ENCODE results near the gene IL18R1.

The IL18R1 gene

GRCh38 chr2:102344397-102344796 lies 11.2 kb upstream of the IL18R1 start:
- DNase-seq (ENCODE audit: low spot score), result no peak

- no peak for DNase-seq (ENCODE audit: low spot score)
Measured at GRCh38 chr2:102345329-102345920, 10.2 kb upstream of the IL18R1 start.

GRCh38 chr2:102346381-102347130 lies 9.0 kb upstream of the IL18R1 start:
- no peak for DNase-seq (ENCODE audit: low spot score)

DNA sequence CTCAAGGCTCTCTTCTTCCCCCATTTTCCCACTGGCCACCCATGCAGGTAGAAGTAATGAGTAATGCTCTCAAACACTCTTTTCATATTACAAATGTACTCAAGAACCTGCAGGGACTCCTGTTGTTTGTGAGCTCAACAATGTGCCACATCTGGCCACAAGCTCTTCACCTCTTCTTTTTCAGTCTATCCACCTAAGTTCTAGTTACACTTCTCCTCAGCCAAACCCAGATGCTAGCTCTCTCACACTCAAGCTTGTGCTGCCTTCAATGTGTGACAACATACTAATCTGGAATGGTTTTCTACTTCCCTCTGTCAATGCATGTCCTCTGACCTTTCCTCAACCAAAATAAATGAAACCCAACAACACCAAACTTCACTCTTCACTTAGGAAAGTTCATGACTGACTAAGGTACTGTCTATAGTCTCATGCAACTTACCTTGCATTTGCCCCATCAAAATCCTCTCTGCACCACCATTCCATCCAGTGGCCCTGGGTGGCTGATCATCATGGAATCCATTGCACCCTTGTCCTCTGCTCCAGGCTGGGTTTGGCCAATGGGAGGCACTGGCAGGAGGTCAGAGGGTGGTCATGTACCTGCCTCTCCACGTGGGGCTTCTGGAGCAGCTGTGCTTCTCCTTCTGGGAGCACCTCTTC lies 5.3 kb upstream of the IL18R1 start:
- DNase-seq (ENCODE audit: low spot score), result no peak

DNA sequence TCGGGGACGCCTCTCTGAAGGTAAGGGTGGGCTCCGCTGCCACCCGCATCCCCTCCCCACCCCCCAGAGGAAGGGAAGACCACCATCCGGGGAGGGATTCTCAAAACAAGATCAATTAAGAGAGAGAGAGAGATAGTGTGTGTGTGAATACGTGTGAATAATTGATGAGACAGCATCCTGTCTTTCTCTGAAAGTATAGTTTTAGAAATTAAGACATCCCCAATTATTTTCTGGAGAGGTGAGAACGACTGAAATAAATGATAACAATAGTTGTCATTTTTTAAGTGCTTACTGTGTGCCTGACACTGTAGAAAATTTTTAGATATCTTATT lies 751 bp downstream of the IL18R1 start:
- DNase-seq (ENCODE audit: low spot score), result no peak

- no peak for DNase-seq (ENCODE audit: low spot score)
Measured at GRCh38 chr2:102356741-102357140, 1.1 kb downstream of the IL18R1 start.

DNA sequence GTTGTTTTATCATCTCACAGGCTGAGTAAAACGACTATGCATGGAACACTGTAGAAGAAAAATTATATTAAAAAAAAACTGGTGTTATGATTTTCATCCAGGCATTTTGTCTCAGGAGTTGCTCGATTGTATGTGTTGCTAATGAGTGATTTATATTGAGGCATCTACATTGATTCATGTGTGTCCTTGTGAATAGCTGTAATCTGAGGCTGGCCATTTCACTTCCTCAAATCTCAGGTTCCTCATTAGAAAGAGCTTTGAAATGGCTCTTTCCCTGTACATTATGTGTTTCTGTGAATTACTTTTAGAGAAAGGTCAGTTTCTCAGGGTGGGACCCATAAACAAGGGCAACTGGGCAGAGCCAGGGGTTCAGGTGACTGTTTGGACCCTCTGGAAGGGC lies 2.3 kb downstream of the IL18R1 start:
- DNase-seq (ENCODE audit: low spot score), result no peak

DNA sequence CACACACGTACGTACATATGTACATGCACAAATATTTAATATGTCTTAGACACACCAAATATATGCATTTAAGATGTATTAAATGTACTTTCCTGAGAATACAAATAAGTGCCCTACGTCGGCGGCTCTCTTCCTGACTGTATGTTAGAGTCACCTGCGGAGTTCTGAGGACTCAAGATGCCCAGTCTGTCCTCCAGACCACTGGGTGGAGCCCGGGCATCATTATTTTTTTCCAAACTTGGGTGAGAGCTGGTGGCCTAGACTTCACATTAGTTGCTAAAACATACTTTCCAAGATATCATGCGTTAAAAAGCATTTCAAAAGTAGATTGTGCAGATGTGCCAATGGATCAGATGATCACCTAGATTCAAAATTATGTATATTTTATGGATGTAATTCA lies 2.9 kb downstream of the IL18R1 start:
- no peak for DNase-seq (ENCODE audit: low spot score)

DNA sequence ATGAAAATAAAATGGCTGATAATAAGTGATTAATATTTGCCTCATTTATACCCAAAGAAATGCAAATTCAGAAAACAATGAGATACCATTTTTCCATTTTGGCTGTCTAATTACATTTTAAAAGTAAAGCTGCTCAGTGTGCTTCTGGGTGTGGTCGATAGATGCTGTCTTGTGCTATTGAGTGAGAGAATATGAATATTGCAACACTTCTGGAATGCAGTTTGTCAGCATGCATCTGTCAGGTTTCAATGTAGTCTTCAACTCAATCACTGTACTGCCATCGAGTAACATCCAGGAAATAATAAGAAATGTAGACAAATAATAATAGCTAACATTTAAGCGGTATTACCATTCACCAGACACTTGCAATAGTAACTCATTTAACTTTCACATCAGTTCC lies 3.9 kb downstream of the IL18R1 start:
- DNase-seq (ENCODE audit: low spot score), result no peak

GRCh38 chr2:102361632-102362241 lies 6.1 kb downstream of the IL18R1 start:
- DNase-seq (ENCODE audit: low spot score), result no peak

GRCh38 chr2:102365763-102366162 lies 10.2 kb downstream of the IL18R1 start:
- DNase-seq (ENCODE audit: low spot score), result no peak

- no peak for DNase-seq (ENCODE audit: low spot score)
Measured at GRCh38 chr2:102366406-102367112, 11.0 kb downstream of the IL18R1 start.

- DNase-seq (ENCODE audit: low spot score), result no peak
Measured at GRCh38 chr2:102367331-102367971, 11.9 kb downstream of the IL18R1 start.

- DNase-seq (ENCODE audit: low spot score), result no peak
Measured at GRCh38 chr2:102368461-102369109, 13.0 kb downstream of the IL18R1 start.

- DNase-seq (ENCODE audit: low spot score), result no peak
Measured at GRCh38 chr2:102369866-102370265, 14.3 kb downstream of the IL18R1 start.

DNA sequence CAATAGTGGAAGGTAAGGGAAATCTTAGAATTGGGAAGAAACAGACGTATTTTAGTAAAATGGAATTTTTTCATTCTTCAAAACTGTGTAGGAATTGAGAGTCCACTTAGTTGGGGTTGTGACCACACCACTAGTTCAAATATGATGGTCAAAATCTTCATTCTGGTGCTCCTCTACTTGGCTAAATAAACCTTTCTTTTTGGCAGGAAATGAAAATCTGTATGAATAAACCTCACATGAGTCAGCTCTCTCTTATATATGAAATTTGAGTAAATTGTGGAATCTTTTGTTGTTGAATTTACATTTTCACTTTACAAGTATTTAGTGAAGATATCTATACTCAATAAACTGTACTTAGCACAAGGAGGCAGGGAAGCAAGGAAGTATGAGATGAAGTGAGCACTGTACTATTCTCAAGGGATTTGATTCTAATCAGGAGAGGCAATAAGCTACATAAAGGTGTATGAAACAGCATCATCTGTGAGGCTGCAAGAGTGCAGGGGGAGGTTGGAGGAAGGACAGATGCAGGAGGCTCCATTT lies 20.5 kb downstream of the IL18R1 start:
- DNase-seq (ENCODE audit: low spot score), result no peak

DNA sequence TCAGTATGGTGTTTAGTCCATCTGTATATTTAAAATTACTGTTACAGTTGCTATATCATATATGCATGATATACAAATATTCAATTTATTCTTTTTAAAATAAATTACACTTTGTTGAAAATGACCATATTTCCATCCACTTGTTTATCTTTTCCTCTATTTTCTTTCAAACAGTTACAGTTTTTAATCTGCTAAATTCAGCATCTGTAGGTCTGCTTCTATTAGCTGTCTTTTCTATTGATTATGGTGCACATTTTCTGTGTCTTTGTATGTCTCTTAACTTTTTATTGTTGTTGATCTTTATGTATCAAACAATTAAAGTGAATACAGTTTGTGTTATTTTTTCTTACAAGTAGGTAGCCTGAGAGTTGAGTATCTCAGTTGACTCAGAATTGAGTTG lies 28.1 kb downstream of the IL18R1 start:
- DNase-seq (ENCODE audit: low spot score), result no peak

- DNase-seq (ENCODE audit: low spot score), result no peak
Measured at GRCh38 chr2:102385522-102385921, 29.9 kb downstream of the IL18R1 start.

- DNase-seq (ENCODE audit: low spot score), result no peak
Measured at GRCh38 chr2:102386004-102386403, 30.4 kb downstream of the IL18R1 start.

DNA sequence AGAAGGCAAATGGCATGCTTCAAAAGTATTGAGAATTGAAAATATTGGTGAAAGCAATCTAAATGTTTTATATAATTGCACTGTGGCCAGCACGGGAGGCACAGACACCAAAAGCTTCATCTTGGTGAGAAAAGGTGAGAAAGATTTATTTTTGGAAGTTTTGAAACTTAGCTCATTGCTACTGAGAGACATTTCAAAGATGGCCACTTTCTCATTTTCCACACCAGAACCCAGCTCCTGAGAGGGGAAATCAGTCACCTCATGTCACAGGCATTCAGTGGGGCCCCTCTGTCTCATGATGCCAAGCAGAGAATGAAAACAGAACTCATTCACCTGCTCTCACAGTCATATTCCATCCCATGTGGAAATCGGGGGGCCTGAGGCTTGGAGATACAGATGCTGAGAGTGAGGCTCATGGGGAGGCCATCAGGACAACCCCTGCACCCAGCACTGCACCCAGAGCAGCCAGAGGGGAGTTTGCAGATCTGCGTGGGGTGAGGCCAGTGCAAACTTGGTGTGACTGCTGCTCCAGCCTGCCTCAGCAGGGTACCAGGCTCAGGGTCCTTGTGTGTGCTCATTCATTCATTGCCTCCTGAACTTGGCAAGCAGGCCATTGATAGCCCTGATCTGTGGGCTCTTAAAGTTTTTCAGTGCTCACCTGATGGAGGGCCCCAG lies 31.4 kb downstream of the IL18R1 start:
- DNase-seq (ENCODE audit: low spot score), result no peak

Data from kidney capillary endothelial cell (primary cell).